Nephron (organoid): ENCODE measurements around the gene ABCG1.
A peak's percentile ranks its signal among the peaks of the same experiment; 100 is the strongest.

Experiments
- H3K27ac Mint-ChIP-seq, 3 experiments: 2 replicates each; pipeline ENCODE4 v1.8.0; 2020; ENCODE audit warnings: mixed read lengths in 3 of 3, mild to moderate bottlenecking in 2 of 3, moderate library complexity in 1 of 3
- H3K27me3 Mint-ChIP-seq: 2 replicates; pipeline ENCODE4 v1.8.0; 2021; ENCODE audit warnings: low read depth, mild to moderate bottlenecking, moderate library complexity, mixed read lengths
- H3K36me3 Mint-ChIP-seq: 2 replicates; pipeline ENCODE4 v1.8.0; 2020; ENCODE audit warnings: low read depth, mixed read lengths
- H3K4me1 Mint-ChIP-seq: 2 replicates; pipeline ENCODE4 v1.8.0; 2020; ENCODE audit warnings: mixed read lengths
- H3K4me3 Mint-ChIP-seq, 3 experiments: 2 replicates each; pipeline ENCODE4 v1.8.0; 2020; ENCODE audit warnings: mild to moderate bottlenecking in 3 of 3, mixed read lengths in 3 of 3, moderate library complexity in 2 of 3
- H3K9me3 Mint-ChIP-seq: 2 replicates; pipeline ENCODE4 v1.8.0; 2020; ENCODE audit warnings: mixed read lengths
- TF ChIP-seq, protein P1 (sequence below), 3 experiments: fragments of 200-600 bp; sonication (generic); IDR thresholded peaks; one replicate each; pipeline ENCODE4 v1.5.0; 2021; ENCODE audit warnings: antibody characterized with exemption in 3 of 3; ENCODE audit not compliant: unreplicated experiment in 3 of 3

ABCG1 gene

DNA sequence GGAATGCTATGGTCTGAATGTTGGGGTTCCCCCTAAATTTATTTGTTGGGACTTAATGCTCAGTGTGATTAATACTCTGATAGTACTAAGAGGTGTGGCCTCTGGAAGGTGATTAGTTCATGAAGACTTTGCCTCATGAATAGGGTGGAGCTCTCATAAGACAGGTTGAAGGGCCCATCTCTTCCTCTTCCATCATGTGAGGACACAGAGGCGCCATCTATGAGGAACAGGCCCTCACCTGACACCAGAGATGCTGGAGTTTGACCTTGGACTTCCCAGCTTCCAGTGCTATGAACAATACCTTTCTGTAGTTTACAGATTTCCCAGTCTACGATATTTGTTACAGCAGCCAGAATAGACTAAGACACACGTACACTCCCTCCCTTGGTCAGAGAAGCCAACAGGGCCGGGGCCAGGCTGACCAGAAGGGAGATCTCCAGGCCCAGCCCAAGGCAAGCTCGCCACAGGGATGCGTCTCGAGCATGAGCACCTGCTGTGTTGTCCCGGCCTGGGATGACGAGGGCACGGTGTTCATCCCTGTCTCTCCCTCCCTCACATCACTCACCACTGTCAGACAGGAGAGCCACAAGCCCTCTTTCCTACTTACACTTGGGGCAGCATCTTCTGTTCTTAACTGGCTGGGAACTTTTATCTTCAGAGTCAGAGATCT is 4.7 kb upstream of the ABCG1 start:
- peaks cover 20% of the 10 kb centered on the region for H3K9me3 Mint-ChIP-seq
- H3K4me3 Mint-ChIP-seq: no peak overlapping the region
- H3K27ac Mint-ChIP-seq: no peak overlapping the region
- H3K4me1 Mint-ChIP-seq: no peaks in the 10 kb centered on the region
- peaks cover 34% of the 10 kb centered on the region for H3K27me3 Mint-ChIP-seq
- no peaks in the 10 kb centered on the region for H3K36me3 Mint-ChIP-seq
- TF ChIP-seq, protein P1, sequence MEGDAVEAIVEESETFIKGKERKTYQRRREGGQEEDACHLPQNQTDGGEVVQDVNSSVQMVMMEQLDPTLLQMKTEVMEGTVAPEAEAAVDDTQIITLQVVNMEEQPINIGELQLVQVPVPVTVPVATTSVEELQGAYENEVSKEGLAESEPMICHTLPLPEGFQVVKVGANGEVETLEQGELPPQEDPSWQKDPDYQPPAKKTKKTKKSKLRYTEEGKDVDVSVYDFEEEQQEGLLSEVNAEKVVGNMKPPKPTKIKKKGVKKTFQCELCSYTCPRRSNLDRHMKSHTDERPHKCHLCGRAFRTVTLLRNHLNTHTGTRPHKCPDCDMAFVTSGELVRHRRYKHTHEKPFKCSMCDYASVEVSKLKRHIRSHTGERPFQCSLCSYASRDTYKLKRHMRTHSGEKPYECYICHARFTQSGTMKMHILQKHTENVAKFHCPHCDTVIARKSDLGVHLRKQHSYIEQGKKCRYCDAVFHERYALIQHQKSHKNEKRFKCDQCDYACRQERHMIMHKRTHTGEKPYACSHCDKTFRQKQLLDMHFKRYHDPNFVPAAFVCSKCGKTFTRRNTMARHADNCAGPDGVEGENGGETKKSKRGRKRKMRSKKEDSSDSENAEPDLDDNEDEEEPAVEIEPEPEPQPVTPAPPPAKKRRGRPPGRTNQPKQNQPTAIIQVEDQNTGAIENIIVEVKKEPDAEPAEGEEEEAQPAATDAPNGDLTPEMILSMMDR (IDR thresholded peaks at IDR 0.05; ENCODE audit: unreplicated experiment in 3 of 3): no peak

DNA sequence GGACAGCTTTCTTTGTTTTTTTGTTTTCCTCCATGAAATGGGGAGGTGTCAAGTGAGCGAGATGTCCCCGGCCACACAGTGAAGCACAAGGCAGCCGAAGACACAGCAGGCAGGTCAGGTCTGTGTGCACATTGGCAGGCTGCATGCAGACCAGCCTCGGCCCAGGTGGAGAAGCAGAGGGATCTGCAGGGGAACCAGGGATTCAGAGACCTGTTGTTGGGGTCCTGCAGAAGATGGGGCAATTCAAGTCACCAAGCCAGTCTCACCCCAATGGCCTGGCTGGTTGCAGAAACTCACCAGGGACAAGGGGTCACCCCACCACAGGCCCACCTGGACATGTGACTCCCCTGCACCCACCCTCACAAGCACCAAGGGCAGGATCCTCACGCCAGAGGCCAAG is 4.0 kb upstream of the ABCG1 start:
- Mint-ChIP-seq H3K9me3 (peaks cover 20% of the 10 kb centered on the region), H3K27me3 (peaks cover 35% of the 10 kb centered on the region)
- TF ChIP-seq, protein P1 (IDR thresholded peaks at IDR 0.05; ENCODE audit: unreplicated experiment in 3 of 3): no peak

DNA sequence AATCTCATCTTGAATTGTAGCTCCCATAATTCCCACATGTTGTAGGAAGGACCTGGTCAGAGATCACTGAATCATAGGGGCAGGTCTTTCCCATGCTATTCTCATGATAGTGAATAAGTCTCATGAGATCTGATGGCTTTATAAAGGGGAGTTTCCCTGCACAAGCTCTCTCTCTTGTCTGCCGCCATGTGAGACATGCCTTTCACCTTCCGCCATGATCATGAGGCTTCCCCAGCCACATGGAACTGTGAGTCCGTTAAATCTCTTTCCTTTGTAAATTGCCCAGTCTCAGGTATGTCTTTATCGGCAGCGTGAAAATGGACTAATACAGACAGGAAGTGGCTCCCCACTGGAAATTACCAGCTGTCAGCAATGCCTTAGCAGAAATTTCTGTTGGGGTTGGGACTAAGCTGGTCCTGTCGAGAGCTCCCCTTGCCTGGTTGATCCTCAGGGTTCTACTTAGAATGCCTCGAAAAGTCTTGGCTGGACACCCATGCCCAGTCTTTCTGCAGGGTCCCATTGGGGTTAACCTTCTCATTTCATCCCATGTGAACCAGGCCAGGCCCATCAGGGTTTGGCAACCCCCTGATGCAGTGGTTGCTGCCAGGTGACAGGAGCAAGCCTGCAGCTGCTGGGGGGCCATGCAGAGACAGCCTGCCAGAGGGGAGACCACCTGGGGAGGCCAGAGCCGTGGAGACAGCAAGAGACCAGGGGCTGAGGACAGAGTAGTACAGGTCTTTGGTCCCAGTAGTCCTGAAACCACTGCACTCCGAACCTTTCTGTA is 2.8 kb upstream of the ABCG1 start:
- Mint-ChIP-seq H3K27me3 (peaks cover 44% of the 10 kb centered on the region), H3K36me3 (no peaks in the 10 kb centered on the region), H3K4me1 (peaks cover 6% of the 10 kb centered on the region), H3K27ac (no peak overlapping the region), H3K9me3 (peaks cover 20% of the 10 kb centered on the region), H3K4me3 (no peak overlapping the region)
- TF ChIP-seq, protein P1 (IDR thresholded peaks at IDR 0.05; ENCODE audit: unreplicated experiment in 3 of 3): no peak

More for the DNA sequence above, 4.0 kb upstream of the ABCG1 start:
- H3K4me1 Mint-ChIP-seq: peaks cover under 1% of the 10 kb centered on the region
- H3K36me3 Mint-ChIP-seq: no peaks in the 10 kb centered on the region
- H3K4me3 Mint-ChIP-seq: no peak overlapping the region
- no peak overlapping the region for H3K27ac Mint-ChIP-seq

DNA sequence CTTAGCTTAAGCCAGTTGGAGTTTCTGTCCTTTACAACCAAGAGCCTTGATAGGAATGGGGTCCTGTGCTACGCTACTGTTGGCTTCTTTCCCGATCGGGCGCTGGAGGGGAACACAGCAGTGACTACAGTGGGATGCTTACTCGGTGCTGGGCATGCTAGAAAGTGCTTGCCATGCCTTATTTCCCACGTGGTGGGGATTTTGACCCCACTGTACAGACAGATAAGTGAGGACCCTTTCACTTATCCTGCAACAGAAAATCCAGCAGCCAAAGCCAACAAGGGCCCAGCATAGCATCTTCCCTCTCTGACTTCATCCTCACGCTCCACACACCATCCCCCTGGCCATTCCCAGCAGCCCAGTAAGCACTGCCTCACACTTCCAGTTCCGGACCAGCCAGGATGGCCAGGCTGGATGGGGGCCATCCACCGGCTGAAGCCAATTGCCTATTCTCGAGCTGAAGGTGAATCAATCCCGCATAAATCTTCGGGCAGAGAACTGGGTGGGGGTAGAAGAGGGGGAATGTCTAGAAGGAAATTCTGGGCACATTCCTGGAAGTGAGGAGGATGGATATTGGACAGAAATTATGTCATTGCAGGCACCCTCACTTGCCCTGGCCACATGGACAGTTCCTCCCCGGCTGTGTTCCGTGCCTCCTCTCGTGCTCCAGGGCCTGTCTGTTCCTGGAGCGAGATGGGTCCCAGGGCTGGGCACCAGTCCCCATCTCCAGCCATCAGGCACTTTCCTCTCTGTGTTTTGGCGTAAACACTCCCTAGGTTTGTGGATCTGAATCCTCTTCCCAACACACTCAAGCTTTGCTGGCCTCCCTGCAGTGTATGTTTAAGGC is 2.0 kb upstream of the ABCG1 start:
- TF ChIP-seq, protein P1 (IDR thresholded peaks at IDR 0.05; ENCODE audit: unreplicated experiment in 3 of 3): no peak
- peaks cover 52% of the 10 kb centered on the region for H3K27me3 Mint-ChIP-seq
- H3K9me3 Mint-ChIP-seq: peaks cover 20% of the 10 kb centered on the region
- peak overlapping the region in 2 of 3 experiments; percentile 51 to 52 for H3K4me3 Mint-ChIP-seq
- no peak overlapping the region for H3K27ac Mint-ChIP-seq
- H3K36me3 Mint-ChIP-seq: no peaks in the 10 kb centered on the region
- peaks cover 12% of the 10 kb centered on the region for H3K4me1 Mint-ChIP-seq

DNA sequence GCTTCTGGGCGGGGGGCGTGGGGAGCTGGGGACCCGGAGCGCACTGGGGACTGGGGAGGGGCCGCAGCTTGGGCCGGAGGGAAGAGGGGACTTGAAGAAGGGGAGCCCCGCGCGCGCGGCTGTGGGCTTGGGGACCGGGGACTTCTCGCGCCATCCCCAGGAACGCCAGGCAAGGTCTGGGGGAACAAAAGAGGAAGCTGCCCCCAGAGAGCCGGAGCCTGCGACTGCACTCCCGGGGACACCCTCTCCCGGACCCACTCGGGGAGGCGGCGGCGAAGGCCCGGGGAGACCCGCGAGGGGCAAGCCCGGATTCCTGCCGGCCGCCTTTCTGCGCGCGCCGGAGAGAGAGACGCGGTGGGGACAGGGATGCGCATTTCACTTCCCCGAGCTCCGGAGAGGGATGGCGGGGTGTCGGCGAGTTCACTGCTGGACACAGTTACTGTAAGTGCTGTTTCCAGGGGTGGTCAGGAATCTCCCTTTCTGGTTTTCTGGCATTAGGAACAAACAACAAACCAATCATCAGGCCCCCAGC is 732 bp downstream of the ABCG1 start:
- Mint-ChIP-seq H3K27me3 (peaks cover 61% of the 10 kb centered on the region), H3K36me3 (no peaks in the 10 kb centered on the region), H3K27ac (peak overlapping the region in 2 of 3 experiments; percentile 14 to 58), H3K4me3 (peak overlapping the region; percentile 81 to 88 (median 84)), H3K4me1 (peaks cover 15% of the 10 kb centered on the region), H3K9me3 (peaks cover 13% of the 10 kb centered on the region)
- TF ChIP-seq, protein P1 (IDR thresholded peaks at IDR 0.05; ENCODE audit: unreplicated experiment in 3 of 3): no peak
